ENCODE data around the gene LRMDA. TPM values are rescaled to one million over a fixed set of nuclear protein-coding genes. Genes with fewer than 3 reads are reported as not detected.

The LRMDA gene
- total RNA-seq, 1 experiment from 2014 or later: 4.8 TPM

- ChIA-PET CTCF (no interaction called here), POLR2A (no interaction called here), RAD21 (ENCODE audit: low non-redundant PET in 1 of 2, low total read pairs in 2 of 2, uncharacterized antibody in 2 of 2, unreplicated experiment in 2 of 2) (no interaction called here)
- Histone ChIP-seq H3K4me3 (replicated peaks in 1 of 2; ENCODE audit: low read depth in 1 of 2, low read length in 2 of 2) (no peak overlapping the region), H3K9me2 (ENCODE audit: insufficient read depth) (no peaks in the 10 kb centered on the region), H3K79me2 (ENCODE audit: insufficient read depth, low read length) (no peaks in the 10 kb centered on the region), H3K9me3 (ENCODE audit: control insufficient read depth in 1 of 2, insufficient read depth in 1 of 2, low read depth in 1 of 2, low read length in 2 of 2) (no peaks in the 10 kb centered on the region), H3K4me2 (ENCODE audit: low read length) (no peak overlapping the region), H3K36me3 (ENCODE audit: control insufficient read depth in 1 of 2, insufficient read depth in 2 of 2, low read length in 2 of 2) (no peaks in the 10 kb centered on the region), H2AFZ (ENCODE audit: low read depth, low read length, poor library complexity, severe bottlenecking) (no peak overlapping the region), H3K27me3 (ENCODE audit: insufficient read depth, low read length) (peaks cover 8% of the 10 kb centered on the region; the same call in 1 of the 2 replicates), H3K27ac (ENCODE audit: low read depth, low read length) (no peak overlapping the region), H3K9ac (ENCODE audit: low read length) (no peak overlapping the region), H3K4me1 (ENCODE audit: control insufficient read depth in 1 of 2, insufficient read depth in 2 of 2, low read length in 2 of 2) (no peaks in the 10 kb centered on the region), H4K20me1 (ENCODE audit: insufficient read depth) (no peaks in the 10 kb centered on the region)
- intact Hi-C loops (cut with micrococcal nuclease): no loop called here
- TF ChIP-seq SRF (IDR thresholded peaks at IDR 0.05; ENCODE audit: low read depth): no peak
- TF ChIP-seq ZFX (IDR thresholded peaks at IDR 0.05): no peak
- no peak for TF ChIP-seq POLR2A (IDR thresholded peaks at IDR 0.05; ENCODE audit: borderline replicate concordance, extremely low read depth, insufficient read depth, insufficient read length)
- no peak for TF ChIP-seq RAD21 (IDR thresholded peaks at IDR 0.05; ENCODE audit: low read depth)
- no peak for TF ChIP-seq TCF7L2 (IDR thresholded peaks at IDR 0.05; ENCODE audit: borderline replicate concordance, extremely low read depth, insufficient read depth, insufficient read length)
- ATAC-seq: no peak
- no peak for DNase-seq (ENCODE audit: low read depth, low spot score)
- no TSS peak for BruUV-seq (replicated peaks)
Measured at GRCh38 chr10:75826846-75827245, 395.4 kb downstream of the LRMDA start.

GRCh38 chr10:75827587-75828021 lies 396.2 kb downstream of the LRMDA start:
- POLR2A ChIA-PET: no interaction called here
- Histone ChIP-seq H3K9me3 (ENCODE audit: control insufficient read depth in 1 of 2, insufficient read depth in 1 of 2, low read depth in 1 of 2, low read length in 2 of 2) (no peaks in the 10 kb centered on the region), H3K4me3 (replicated peaks in 1 of 2; ENCODE audit: low read depth in 1 of 2, low read length in 2 of 2) (no peak overlapping the region), H3K79me2 (ENCODE audit: insufficient read depth, low read length) (no peaks in the 10 kb centered on the region), H3K4me1 (ENCODE audit: control insufficient read depth in 1 of 2, insufficient read depth in 2 of 2, low read length in 2 of 2) (no peaks in the 10 kb centered on the region), H3K4me2 (ENCODE audit: low read length) (no peak overlapping the region), H3K9ac (ENCODE audit: low read length) (no peak overlapping the region), H3K36me3 (ENCODE audit: control insufficient read depth in 1 of 2, insufficient read depth in 2 of 2, low read length in 2 of 2) (no peaks in the 10 kb centered on the region), H4K20me1 (ENCODE audit: insufficient read depth) (no peaks in the 10 kb centered on the region), H2AFZ (ENCODE audit: low read depth, low read length, poor library complexity, severe bottlenecking) (no peak overlapping the region), H3K27ac (ENCODE audit: low read depth, low read length) (no peak overlapping the region), H3K9me2 (ENCODE audit: insufficient read depth) (no peaks in the 10 kb centered on the region), H3K27me3 (ENCODE audit: insufficient read depth, low read length) (peaks cover 8% of the 10 kb centered on the region; the same call in 1 of the 2 replicates)
- intact Hi-C loops (cut with micrococcal nuclease): no loop called here
- ATAC-seq (no peak), DNase-seq (ENCODE audit: low read depth, low spot score) (no peak)
- RAD21 ChIA-PET (ENCODE audit: low non-redundant PET in 1 of 2, low total read pairs in 2 of 2, uncharacterized antibody in 2 of 2, unreplicated experiment in 2 of 2): no interaction called here
- no TSS peak for BruUV-seq (replicated peaks)
- CTCF ChIA-PET: no interaction called here
- no peak for TF ChIP-seq MAX (IDR thresholded peaks at IDR 0.05)
- TF ChIP-seq SP1 (IDR thresholded peaks at IDR 0.05; ENCODE audit: low read depth): no peak
- TF ChIP-seq EZH2 (IDR thresholded peaks at IDR 0.05): no peak
- no peak for TF ChIP-seq TCF7L2 (IDR thresholded peaks at IDR 0.05; ENCODE audit: borderline replicate concordance, extremely low read depth, insufficient read depth, insufficient read length)
- no peak for TF ChIP-seq ZBTB33 (IDR thresholded peaks at IDR 0.05; ENCODE audit: extremely low read depth, insufficient replicate concordance, low read length)
- no peak for TF ChIP-seq EGR1 (IDR thresholded peaks at IDR 0.05; ENCODE audit: low read depth)
- TF ChIP-seq REST (IDR thresholded peaks at IDR 0.05; ENCODE audit: low read depth): no peak
- no peak for TF ChIP-seq SIN3A (IDR thresholded peaks at IDR 0.05; ENCODE audit: low read depth)
- TF ChIP-seq ATF3 (IDR thresholded peaks at IDR 0.05): no peak
- TF ChIP-seq SRF (IDR thresholded peaks at IDR 0.05; ENCODE audit: low read depth): no peak
- TF ChIP-seq CEBPB (IDR thresholded peaks at IDR 0.05; ENCODE audit: low read depth): no peak
- no peak for TF ChIP-seq FOSL1 (IDR thresholded peaks at IDR 0.05; ENCODE audit: low read depth)
- no peak for TF ChIP-seq EZH2phosphoT487 (IDR thresholded peaks at IDR 0.05; ENCODE audit: borderline replicate concordance)

All from HCT116 (cell line).